Measurements from ENCODE around the gene FFAR3.

Gene FFAR3

DNA sequence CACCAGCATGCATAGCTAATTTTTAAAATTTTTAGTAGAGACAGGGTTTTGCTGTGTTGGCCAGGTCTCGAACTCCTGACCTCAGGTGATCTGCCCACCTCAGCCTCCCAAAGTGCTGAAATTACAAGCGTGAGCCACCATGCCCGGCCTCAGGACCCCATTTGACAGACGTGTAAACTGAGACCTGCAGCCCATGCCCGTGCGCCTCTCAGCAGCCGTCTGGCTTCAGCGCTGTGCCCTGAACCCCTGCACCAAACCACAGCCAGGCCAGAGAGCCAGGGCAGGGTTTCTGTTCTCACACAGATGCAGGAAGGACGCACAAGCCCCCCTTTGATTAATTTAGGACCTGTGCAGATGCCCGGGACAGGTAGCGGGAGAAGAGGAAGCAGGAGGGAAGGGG lies 17.8 kb upstream of the FFAR3 start:
- peaks cover 16% of the 10 kb centered on the region for H3K27me3 Mint-ChIP-seq (ENCODE audit: low read depth)
- no peak for TF ChIP-seq CTCF (IDR thresholded peaks at IDR 0.05; ENCODE audit: unreplicated experiment in 3 of 3)
- H3K9me3 Mint-ChIP-seq: no peaks in the 10 kb centered on the region
- no peaks in the 10 kb centered on the region for H3K4me1 Mint-ChIP-seq
- no peaks in the 10 kb centered on the region for H3K36me3 Mint-ChIP-seq (ENCODE audit: low read depth)
- no peak overlapping the region for H3K4me3 Mint-ChIP-seq
- H3K27ac Mint-ChIP-seq: no peak overlapping the region

GRCh38 chr19:35341006-35341405 lies 17.3 kb upstream of the FFAR3 start:
- Mint-ChIP-seq H3K27ac (no peak overlapping the region), H3K4me3 (no peak overlapping the region), H3K36me3 (ENCODE audit: low read depth) (no peaks in the 10 kb centered on the region), H3K4me1 (no peaks in the 10 kb centered on the region), H3K27me3 (ENCODE audit: low read depth) (peaks cover 19% of the 10 kb centered on the region), H3K9me3 (no peaks in the 10 kb centered on the region)
- TF ChIP-seq CTCF (IDR thresholded peaks at IDR 0.05; ENCODE audit: unreplicated experiment in 3 of 3): no peak

- peaks cover 15% of the 10 kb centered on the region for H3K27me3 Mint-ChIP-seq (ENCODE audit: low read depth)
- no peaks in the 10 kb centered on the region for H3K36me3 Mint-ChIP-seq (ENCODE audit: low read depth)
- no peaks in the 10 kb centered on the region for H3K4me1 Mint-ChIP-seq
- H3K9me3 Mint-ChIP-seq: no peaks in the 10 kb centered on the region
- no peak overlapping the region for H3K27ac Mint-ChIP-seq
- H3K4me3 Mint-ChIP-seq: no peak overlapping the region
- TF ChIP-seq CTCF (IDR thresholded peaks at IDR 0.05; ENCODE audit: unreplicated experiment in 3 of 3): no peak
Observed at GRCh38 chr19:35341565-35342225, 16.6 kb upstream of the FFAR3 start.

GRCh38 chr19:35342430-35342829 lies 15.8 kb upstream of the FFAR3 start:
- Mint-ChIP-seq H3K27ac (no peak overlapping the region), H3K36me3 (ENCODE audit: low read depth) (no peaks in the 10 kb centered on the region), H3K4me3 (no peak overlapping the region), H3K4me1 (no peaks in the 10 kb centered on the region), H3K9me3 (no peaks in the 10 kb centered on the region), H3K27me3 (ENCODE audit: low read depth) (peaks cover 16% of the 10 kb centered on the region)
- no peak for TF ChIP-seq CTCF (IDR thresholded peaks at IDR 0.05; ENCODE audit: unreplicated experiment in 3 of 3)

- Mint-ChIP-seq H3K27me3 (ENCODE audit: low read depth) (peaks cover 27% of the 10 kb centered on the region), H3K27ac (no peak overlapping the region), H3K4me3 (no peak overlapping the region), H3K4me1 (no peaks in the 10 kb centered on the region), H3K36me3 (ENCODE audit: low read depth) (no peaks in the 10 kb centered on the region), H3K9me3 (no peaks in the 10 kb centered on the region)
- TF ChIP-seq CTCF (IDR thresholded peaks at IDR 0.05; ENCODE audit: unreplicated experiment in 3 of 3): no peak
Observed at GRCh38 chr19:35344511-35345031, 13.7 kb upstream of the FFAR3 start.

- Mint-ChIP-seq H3K9me3 (no peaks in the 10 kb centered on the region), H3K4me1 (no peaks in the 10 kb centered on the region), H3K27ac (no peak overlapping the region), H3K36me3 (ENCODE audit: low read depth) (no peaks in the 10 kb centered on the region), H3K4me3 (no peak overlapping the region), H3K27me3 (ENCODE audit: low read depth) (peaks cover 25% of the 10 kb centered on the region)
- no peak for TF ChIP-seq CTCF (IDR thresholded peaks at IDR 0.05; ENCODE audit: unreplicated experiment in 3 of 3)
Observed at GRCh38 chr19:35345671-35346111, 12.6 kb upstream of the FFAR3 start.
